GM12873 (cell line): ENCODE data around the gene VEPH1.

Experiments used
- CTCF ChIP-seq: IDR thresholded peaks from 2 replicates; pipeline ENCODE4 v1.5.1; 2012; ENCODE audit warnings: low read depth, mild to moderate bottlenecking, moderate library complexity, low read length, control low read depth; ENCODE audit not compliant: insufficient read depth; ENCODE audit errors: missing control alignments

Gene VEPH1

GRCh38 chr3:157294953-157295352 is 208.3 kb downstream of the VEPH1 start:
- no peak for TF ChIP-seq CTCF

- no peak for TF ChIP-seq CTCF
Measured at GRCh38 chr3:157294491-157294890, 208.7 kb downstream of the VEPH1 start.

- no peak for TF ChIP-seq CTCF
Measured at GRCh38 chr3:157290766-157291165, 212.4 kb downstream of the VEPH1 start.

- TF ChIP-seq CTCF = no peak
Measured at GRCh38 chr3:157285966-157286365, 217.2 kb downstream of the VEPH1 start.

GRCh38 chr3:157285141-157285540 is 218.1 kb downstream of the VEPH1 start:
- TF ChIP-seq CTCF = no peak

- TF ChIP-seq CTCF = no peak
Measured at GRCh38 chr3:157284688-157285087, 218.5 kb downstream of the VEPH1 start.

GRCh38 chr3:157282261-157283191 is 220.7 kb downstream of the VEPH1 start:
- TF ChIP-seq CTCF = no peak
